HCT116 (cell line): ENCODE results near the gene TMEM184A.

Experiments used
- ATF3 ChIP-seq: IDR thresholded peaks from 2 replicates; pipeline ENCODE4 v1.6.1; 2012
- EZH2 ChIP-seq: fragments of 200-600 bp; sonication (generic); IDR thresholded peaks from 2 replicates; pipeline ENCODE4 v1.6.1; 2017; ENCODE audit warnings: antibody characterized with exemption, mixed run types
- POLR2A ChIP-seq: IDR thresholded peaks from 2 replicates; pipeline ENCODE4 v1.7.0; 2011; ENCODE audit warnings: borderline replicate concordance; ENCODE audit not compliant: insufficient read depth, insufficient read length; ENCODE audit errors: extremely low read depth
- SIN3A ChIP-seq: IDR thresholded peaks from 2 replicates; pipeline ENCODE4 v1.6.1; 2012; ENCODE audit warnings: low read depth
- SP1 ChIP-seq: IDR thresholded peaks from 2 replicates; pipeline ENCODE4 v1.6.1; 2012; ENCODE audit warnings: low read depth
- ZFX ChIP-seq: fragments of 450-650 bp; IDR thresholded peaks from 2 replicates; pipeline ENCODE4 v1.6.1; 2017
- TF ChIP-seq, protein P1 (sequence below), 3 experiments: fragments of 200-600 bp in 1 of 3; sonication (generic) in 1 of 3; IDR thresholded peaks in 2 of 3; conservative IDR thresholded peaks in 1 of 3; 2 replicates each; pipeline ENCODE4 v1.5.1; 2012 to 2017; ENCODE audit warnings: low read depth in 2 of 3, low read length in 2 of 3, antibody characterized with exemption in 1 of 3, borderline replicate concordance in 1 of 3, control low read depth in 1 of 3, mild to moderate bottlenecking in 1 of 3, mixed read lengths in 1 of 3, mixed run types in 1 of 3, moderate library complexity in 1 of 3; ENCODE audit not compliant: insufficient read depth in 1 of 3

GRCh38 chr7:1500064-1500807 lies 55.8 kb downstream of the TMEM184A start:
- no peak for TF ChIP-seq POLR2A
- TF ChIP-seq, protein P1, sequence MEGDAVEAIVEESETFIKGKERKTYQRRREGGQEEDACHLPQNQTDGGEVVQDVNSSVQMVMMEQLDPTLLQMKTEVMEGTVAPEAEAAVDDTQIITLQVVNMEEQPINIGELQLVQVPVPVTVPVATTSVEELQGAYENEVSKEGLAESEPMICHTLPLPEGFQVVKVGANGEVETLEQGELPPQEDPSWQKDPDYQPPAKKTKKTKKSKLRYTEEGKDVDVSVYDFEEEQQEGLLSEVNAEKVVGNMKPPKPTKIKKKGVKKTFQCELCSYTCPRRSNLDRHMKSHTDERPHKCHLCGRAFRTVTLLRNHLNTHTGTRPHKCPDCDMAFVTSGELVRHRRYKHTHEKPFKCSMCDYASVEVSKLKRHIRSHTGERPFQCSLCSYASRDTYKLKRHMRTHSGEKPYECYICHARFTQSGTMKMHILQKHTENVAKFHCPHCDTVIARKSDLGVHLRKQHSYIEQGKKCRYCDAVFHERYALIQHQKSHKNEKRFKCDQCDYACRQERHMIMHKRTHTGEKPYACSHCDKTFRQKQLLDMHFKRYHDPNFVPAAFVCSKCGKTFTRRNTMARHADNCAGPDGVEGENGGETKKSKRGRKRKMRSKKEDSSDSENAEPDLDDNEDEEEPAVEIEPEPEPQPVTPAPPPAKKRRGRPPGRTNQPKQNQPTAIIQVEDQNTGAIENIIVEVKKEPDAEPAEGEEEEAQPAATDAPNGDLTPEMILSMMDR (IDR thresholded peaks at IDR 0.05 in 2 of 3, conservative IDR thresholded peaks at IDR 0.05 in 1 of 3; ENCODE audit: borderline replicate concordance in 1 of 3, insufficient read depth in 1 of 3, low read depth in 2 of 3, low read length in 2 of 3) = no peak
- no peak for TF ChIP-seq EZH2
- TF ChIP-seq ATF3 = no peak
- no peak for TF ChIP-seq ZFX
- TF ChIP-seq SIN3A = no peak
- no peak for TF ChIP-seq SP1
